Prostate gland (tissue), 2 donors: ENCODE measurements around the gene PGAP6. TPM values are rescaled to one million over a fixed set of nuclear protein-coding genes. Genes with fewer than 3 reads are reported as not detected.
"Not testable (repeated sequence)": the region's sequence is repeated elsewhere in the genome, so short reads cannot be mapped to it uniquely, and the experiment has no call there.

Experiments
- DNase-seq: peaks from one replicate; pipeline ENCODE4 v3.0.0-alpha.2; 2019; ENCODE audit warnings: low spot score
- H3K27ac ChIP-seq, 2 donors: fragments of 200-600 bp; sonication (generic); 2 replicates each; pipeline ENCODE4 v1.5.1; 2017 to 2019
- H3K27me3 ChIP-seq: fragments of 200-600 bp; sonication (generic); replicated peaks from 2 replicates; pipeline ENCODE4 v1.5.1; 2019; ENCODE audit not compliant: insufficient read depth
- H3K36me3 ChIP-seq, 2 donors: fragments of 200-600 bp; sonication (generic); 1 replicate in 1 of 2; 2 replicates in 1 of 2; pipeline versions ENCODE4 v1.5.1 to v1.8.1; 2017 to 2019
- H3K4me1 ChIP-seq: fragments of 200-600 bp; sonication (generic); replicated peaks from 2 replicates; pipeline ENCODE4 v1.5.1; 2019
- H3K4me3 ChIP-seq, 2 donors: fragments of 200-600 bp; sonication (generic); 2 replicates each; pipeline ENCODE4 v1.5.1; 2017 to 2019
- H3K9me3 ChIP-seq: fragments of 200-600 bp; sonication (generic); 2 replicates; pipeline ENCODE4 v1.5.1; 2017
- POLR2A ChIP-seq: fragments of 450-650 bp; IDR thresholded peaks from one replicate; pipeline ENCODE4 v1.6.1; 2016; ENCODE audit warnings: antibody characterized with exemption, mild to moderate bottlenecking
- POLR2AphosphoS5 ChIP-seq: sonication (generic); formaldehyde crosslinking; IDR thresholded peaks from one replicate; pipeline ENCODE4 v1.6.1; 2017; ENCODE audit warnings: antibody characterized with exemption
- WGBS: methylation state at CpG from one replicate; pipeline ENCODE4 v1.1.5; 2018; 5-methylcytosine and 5-hydroxymethylcytosine counted together
- intact Hi-C: fragments of 100-400 bp; cut with DNase I; formaldehyde crosslinking; loops from one replicate; pipeline ENCODE4 v1.14.2; 2022
- total RNA-seq, 2 donors: library from RNA; depleted of rRNA; stranded (reverse); fragments of >200 nt; gene quantifications; one replicate each; pipeline ENCODE4 v1.1.0, GENCODE V29; 2016
- TF ChIP-seq, protein P1 (sequence below), 4 experiments: fragments of 200-600 bp in 2 of 4; fragments of 450-650 bp in 2 of 4; sonication (generic) in 2 of 4; IDR thresholded peaks; 1 replicate in 3 of 4; 2 replicates in 1 of 4; pipeline ENCODE4 v1.5.1; 2016 to 2019; ENCODE audit warnings: antibody characterized with exemption in 4 of 4, mild to moderate bottlenecking in 2 of 4, moderate library complexity in 2 of 4

The PGAP6 gene
- total RNA-seq, 2 donors from 2014 or later = 36.8 to 207 TPM

DNA sequence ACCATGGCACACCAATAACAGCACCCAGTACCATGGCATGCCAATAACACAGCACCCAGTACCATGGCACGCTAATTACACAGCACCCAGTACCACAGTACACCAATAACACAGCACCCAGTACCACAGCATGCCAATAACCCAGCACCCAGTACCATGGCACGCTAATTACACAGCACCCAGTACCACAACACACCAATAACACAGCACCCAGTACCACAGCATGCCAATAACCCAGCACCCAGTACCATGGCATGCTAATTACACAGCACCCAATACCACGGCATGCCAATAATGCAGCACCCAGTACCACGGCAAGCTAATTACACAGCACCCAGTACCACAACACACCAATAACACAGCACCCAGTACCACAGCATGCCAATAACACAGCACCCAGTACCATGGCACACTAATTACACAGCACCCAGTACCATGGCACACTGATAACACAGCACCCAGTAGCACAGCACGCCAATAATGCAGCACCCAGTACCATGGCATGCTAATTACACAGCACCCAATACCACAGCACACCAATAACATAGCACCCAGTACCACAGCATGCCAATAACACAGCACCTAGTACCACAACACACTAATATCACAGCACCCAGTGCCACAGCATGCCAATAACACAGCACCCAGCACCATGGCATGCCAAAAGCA lies 47.5 kb downstream of the PGAP6 start:
- DNase-seq, H3K36me3 ChIP-seq, intact Hi-C loops, H3K27ac ChIP-seq, H3K27me3 ChIP-seq, H3K4me3 ChIP-seq, H3K9me3 ChIP-seq, H3K4me1 ChIP-seq: not testable (repeated sequence)
- 94% methylated on average over 5 of the region's 5 CpGs for WGBS

DNA sequence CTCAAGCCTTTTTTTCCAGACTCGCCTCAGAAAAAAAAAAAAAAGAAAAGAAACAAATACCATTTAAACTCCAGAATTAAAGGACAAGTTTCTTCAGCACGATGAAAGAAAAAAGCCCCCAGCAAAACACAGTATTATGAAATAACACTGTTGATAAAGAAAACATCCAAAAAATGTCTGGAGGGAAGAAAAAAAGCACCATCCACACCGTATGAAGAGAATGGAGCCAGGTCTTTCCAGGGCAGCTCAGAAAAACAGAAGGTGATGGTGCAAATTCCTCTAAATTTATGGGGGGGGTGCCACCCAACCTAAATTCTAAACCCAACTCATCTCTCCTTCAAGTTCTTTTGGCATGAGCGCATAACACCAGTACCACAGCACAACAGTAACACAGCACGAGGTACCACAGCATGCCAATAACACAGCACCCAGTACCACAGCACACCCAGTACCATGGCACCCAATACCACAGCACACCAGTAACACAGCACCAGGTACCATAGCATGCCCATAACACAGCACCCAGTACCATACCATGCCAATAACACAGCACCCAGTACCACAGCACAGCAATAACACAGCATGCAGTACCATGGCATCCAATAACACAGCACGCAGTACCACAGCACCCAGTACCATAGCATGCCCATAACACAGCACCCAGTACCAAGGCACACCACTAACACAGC lies 48.2 kb downstream of the PGAP6 start:
- WGBS = 76% methylated on average over 6 of the region's 6 CpGs

DNA sequence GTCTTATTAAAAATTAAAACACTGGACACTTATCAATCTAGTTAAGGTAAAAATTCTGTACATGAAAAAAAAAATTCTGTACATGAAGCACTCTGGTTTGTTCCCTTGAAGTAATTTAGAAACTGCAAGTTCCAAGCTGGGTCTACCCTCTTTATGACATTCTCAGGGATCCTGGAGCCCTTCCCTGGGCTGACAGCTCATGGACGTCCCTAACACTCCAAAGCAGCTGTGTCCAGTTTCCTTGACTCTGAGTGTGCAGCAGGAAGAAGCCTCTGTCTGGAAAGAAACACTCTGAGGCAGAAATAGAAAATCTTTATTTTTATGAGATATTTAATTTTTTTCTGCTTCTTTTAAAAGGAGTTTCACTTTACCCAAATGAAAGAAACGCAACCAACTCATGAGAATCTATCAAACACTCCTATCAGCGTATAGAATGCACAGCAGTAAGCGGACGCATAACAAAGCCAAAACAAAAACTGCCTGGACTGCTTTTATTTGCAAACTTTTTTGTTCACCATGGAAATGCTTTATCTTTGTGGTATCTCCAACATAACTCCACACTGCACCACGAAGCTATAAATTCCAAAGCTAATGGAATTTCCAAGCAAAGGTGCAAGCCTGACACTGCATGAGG lies 50.5 kb downstream of the PGAP6 start:
- peaks cover 13% of the 10 kb centered on the region for H3K4me1 ChIP-seq
- H3K27ac ChIP-seq, H3K9me3 ChIP-seq, H3K4me3 ChIP-seq, H3K36me3 ChIP-seq, intact Hi-C loops, DNase-seq, H3K27me3 ChIP-seq: not testable (repeated sequence)
- 27% methylated on average over 6 of the region's 6 CpGs for WGBS

More for the DNA sequence above, 48.2 kb downstream of the PGAP6 start:
- Histone ChIP-seq H3K9me3 (no peaks in the 10 kb centered on the region), H3K4me3 (no peak overlapping the region), H3K4me1 (peaks cover 4% of the 10 kb centered on the region), H3K36me3 (no peaks in the 10 kb centered on the region), H3K27ac (no peak overlapping the region), H3K27me3 (no peaks in the 10 kb centered on the region)
- no peak for DNase-seq
- intact Hi-C loops = no loop called here
- TF ChIP-seq, protein P1, sequence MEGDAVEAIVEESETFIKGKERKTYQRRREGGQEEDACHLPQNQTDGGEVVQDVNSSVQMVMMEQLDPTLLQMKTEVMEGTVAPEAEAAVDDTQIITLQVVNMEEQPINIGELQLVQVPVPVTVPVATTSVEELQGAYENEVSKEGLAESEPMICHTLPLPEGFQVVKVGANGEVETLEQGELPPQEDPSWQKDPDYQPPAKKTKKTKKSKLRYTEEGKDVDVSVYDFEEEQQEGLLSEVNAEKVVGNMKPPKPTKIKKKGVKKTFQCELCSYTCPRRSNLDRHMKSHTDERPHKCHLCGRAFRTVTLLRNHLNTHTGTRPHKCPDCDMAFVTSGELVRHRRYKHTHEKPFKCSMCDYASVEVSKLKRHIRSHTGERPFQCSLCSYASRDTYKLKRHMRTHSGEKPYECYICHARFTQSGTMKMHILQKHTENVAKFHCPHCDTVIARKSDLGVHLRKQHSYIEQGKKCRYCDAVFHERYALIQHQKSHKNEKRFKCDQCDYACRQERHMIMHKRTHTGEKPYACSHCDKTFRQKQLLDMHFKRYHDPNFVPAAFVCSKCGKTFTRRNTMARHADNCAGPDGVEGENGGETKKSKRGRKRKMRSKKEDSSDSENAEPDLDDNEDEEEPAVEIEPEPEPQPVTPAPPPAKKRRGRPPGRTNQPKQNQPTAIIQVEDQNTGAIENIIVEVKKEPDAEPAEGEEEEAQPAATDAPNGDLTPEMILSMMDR (IDR thresholded peaks at IDR 0.05) = no peak
- no peak for TF ChIP-seq POLR2A
- no peak for TF ChIP-seq POLR2AphosphoS5

GRCh38 chr16:330741-331140 lies 51.0 kb downstream of the PGAP6 start:
- no peaks in the 10 kb centered on the region for H3K27me3 ChIP-seq
- WGBS = 71% methylated on average over 2 of the region's 2 CpGs
- TF ChIP-seq, protein P1 (IDR thresholded peaks at IDR 0.05) = no peak
- TF ChIP-seq POLR2AphosphoS5 (no peak), POLR2A (no peak)
- H3K4me1 ChIP-seq = peaks cover 13% of the 10 kb centered on the region
- H3K9me3 ChIP-seq = no peaks in the 10 kb centered on the region
- intact Hi-C loops = no loop called here
- no peak overlapping the region for H3K4me3 ChIP-seq
- H3K27ac ChIP-seq = no peak overlapping the region
- H3K36me3 ChIP-seq = no peaks in the 10 kb centered on the region
- no peak for DNase-seq

GRCh38 chr16:325375-326145 lies 56.2 kb downstream of the PGAP6 start:
- Histone ChIP-seq H3K27me3 (no peaks in the 10 kb centered on the region), H3K36me3 (no peaks in the 10 kb centered on the region), H3K27ac (no peak overlapping the region), H3K4me1 (peaks cover 9% of the 10 kb centered on the region), H3K4me3 (no peak overlapping the region), H3K9me3 (no peaks in the 10 kb centered on the region)
- no peak for DNase-seq
- WGBS = 93% methylated on average over 28 of the region's 28 CpGs
- TF ChIP-seq, protein P1 (IDR thresholded peaks at IDR 0.05) = no peak
- TF ChIP-seq POLR2A = no peak
- no peak for TF ChIP-seq POLR2AphosphoS5
- intact Hi-C loops = no loop called here
